ENCODE results near the gene KBTBD7.

Gene KBTBD7, protein sequence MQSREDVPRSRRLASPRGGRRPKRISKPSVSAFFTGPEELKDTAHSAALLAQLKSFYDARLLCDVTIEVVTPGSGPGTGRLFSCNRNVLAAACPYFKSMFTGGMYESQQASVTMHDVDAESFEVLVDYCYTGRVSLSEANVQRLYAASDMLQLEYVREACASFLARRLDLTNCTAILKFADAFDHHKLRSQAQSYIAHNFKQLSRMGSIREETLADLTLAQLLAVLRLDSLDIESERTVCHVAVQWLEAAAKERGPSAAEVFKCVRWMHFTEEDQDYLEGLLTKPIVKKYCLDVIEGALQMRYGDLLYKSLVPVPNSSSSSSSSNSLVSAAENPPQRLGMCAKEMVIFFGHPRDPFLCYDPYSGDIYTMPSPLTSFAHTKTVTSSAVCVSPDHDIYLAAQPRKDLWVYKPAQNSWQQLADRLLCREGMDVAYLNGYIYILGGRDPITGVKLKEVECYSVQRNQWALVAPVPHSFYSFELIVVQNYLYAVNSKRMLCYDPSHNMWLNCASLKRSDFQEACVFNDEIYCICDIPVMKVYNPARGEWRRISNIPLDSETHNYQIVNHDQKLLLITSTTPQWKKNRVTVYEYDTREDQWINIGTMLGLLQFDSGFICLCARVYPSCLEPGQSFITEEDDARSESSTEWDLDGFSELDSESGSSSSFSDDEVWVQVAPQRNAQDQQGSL

GRCh38 chr13:41193919-41194824 is at the start of gene KBTBD7:
Gene KBTBD7, minus strand, starts transcription at chr13:41194569. Its CDS starts 312 bp downstream, at chr13:41194257.
- H3K27ac ChIP-seq (ENCODE audit: low read depth, low read length) = peak within 1 kb of the TSS; percentile 48
- H3K4me1 ChIP-seq (ENCODE audit: insufficient read depth, low read length) = peaks cover 15% of the 10 kb centered on the region
- H3K9ac ChIP-seq (ENCODE audit: low read length) = no peak within 1 kb of the TSS
- H3K27me3 ChIP-seq (ENCODE audit: control insufficient read depth in 1 of 2, insufficient read depth in 2 of 2, low read length in 2 of 2) = no peaks in the 10 kb centered on the region
- H3K36me3 ChIP-seq (ENCODE audit: insufficient read depth, low read length) = no peaks in the 10 kb centered on the region
- H3K9me3 ChIP-seq (ENCODE audit: low read length) = no peaks in the 10 kb centered on the region
- H3K4me3 ChIP-seq (ENCODE audit: low read depth in 1 of 2, low read length in 2 of 2) = peak within 1 kb of the TSS; percentile 28 to 57

- H3K4me1 ChIP-seq (ENCODE audit: insufficient read depth, low read length) = no peaks in the 10 kb centered on the region
- no peak overlapping the region for H3K27ac ChIP-seq (ENCODE audit: low read depth, low read length)
- no peaks in the 10 kb centered on the region for H3K36me3 ChIP-seq (ENCODE audit: insufficient read depth, low read length)
- H3K9ac ChIP-seq (ENCODE audit: low read length) = no peak overlapping the region
- no peak overlapping the region for H3K4me3 ChIP-seq (ENCODE audit: low read depth in 1 of 2, low read length in 2 of 2)
- H3K9me3 ChIP-seq (ENCODE audit: low read length) = no peaks in the 10 kb centered on the region
- no peaks in the 10 kb centered on the region for H3K27me3 ChIP-seq (ENCODE audit: control insufficient read depth in 1 of 2, insufficient read depth in 2 of 2, low read length in 2 of 2)
Measured at GRCh38 chr13:41241626-41242025, 47.3 kb upstream of the KBTBD7 start.

- H3K9me3 ChIP-seq (ENCODE audit: low read length) = no peaks in the 10 kb centered on the region
- no peaks in the 10 kb centered on the region for H3K4me1 ChIP-seq (ENCODE audit: insufficient read depth, low read length)
- H3K4me3 ChIP-seq (ENCODE audit: low read depth in 1 of 2, low read length in 2 of 2) = no peak overlapping the region
- H3K36me3 ChIP-seq (ENCODE audit: insufficient read depth, low read length) = no peaks in the 10 kb centered on the region
- no peak overlapping the region for H3K9ac ChIP-seq (ENCODE audit: low read length)
- no peaks in the 10 kb centered on the region for H3K27me3 ChIP-seq (ENCODE audit: control insufficient read depth in 1 of 2, insufficient read depth in 2 of 2, low read length in 2 of 2)
- H3K27ac ChIP-seq (ENCODE audit: low read depth, low read length) = no peak overlapping the region
Measured at GRCh38 chr13:41236369-41236768, 42.0 kb upstream of the KBTBD7 start.

- H3K9me3 ChIP-seq (ENCODE audit: low read length) = no peaks in the 10 kb centered on the region
- H3K27me3 ChIP-seq (ENCODE audit: control insufficient read depth in 1 of 2, insufficient read depth in 2 of 2, low read length in 2 of 2) = no peaks in the 10 kb centered on the region
- no peaks in the 10 kb centered on the region for H3K4me1 ChIP-seq (ENCODE audit: insufficient read depth, low read length)
- peaks cover under 1% of the 10 kb centered on the region for H3K36me3 ChIP-seq (ENCODE audit: insufficient read depth, low read length)
- no peak overlapping the region for H3K9ac ChIP-seq (ENCODE audit: low read length)
- H3K27ac ChIP-seq (ENCODE audit: low read depth, low read length) = no peak overlapping the region
- H3K4me3 ChIP-seq (ENCODE audit: low read depth in 1 of 2, low read length in 2 of 2) = no peak overlapping the region
Measured at GRCh38 chr13:41232578-41233480, 38.5 kb upstream of the KBTBD7 start.

DNA sequence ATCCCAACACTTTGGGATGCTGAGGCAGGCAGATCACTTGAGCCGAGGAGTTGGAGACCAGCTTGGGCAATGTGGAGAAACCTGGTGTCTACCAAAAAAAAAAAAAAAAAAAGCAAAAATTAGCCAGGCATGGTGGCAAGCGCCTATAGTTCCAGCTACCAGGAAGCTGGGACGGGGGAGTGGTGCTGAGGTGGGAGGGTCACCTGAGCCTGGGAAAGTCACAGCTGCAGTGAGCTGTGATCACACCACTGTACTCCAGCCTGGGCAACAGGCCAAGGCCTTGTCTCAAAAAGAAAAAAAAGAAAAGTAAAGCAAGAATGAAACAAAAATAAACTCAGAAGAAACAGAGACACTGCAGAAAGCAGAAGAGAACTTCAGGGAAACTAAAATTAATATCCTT is 37.4 kb upstream of the KBTBD7 start:
- Histone ChIP-seq H3K27me3 (ENCODE audit: control insufficient read depth in 1 of 2, insufficient read depth in 2 of 2, low read length in 2 of 2) (no peaks in the 10 kb centered on the region), H3K4me1 (ENCODE audit: insufficient read depth, low read length) (no peaks in the 10 kb centered on the region), H3K36me3 (ENCODE audit: insufficient read depth, low read length) (peaks cover 7% of the 10 kb centered on the region), H3K9me3 (ENCODE audit: low read length) (no peaks in the 10 kb centered on the region), H3K4me3 (ENCODE audit: low read depth in 1 of 2, low read length in 2 of 2) (no peak overlapping the region), H3K27ac (ENCODE audit: low read depth, low read length) (no peak overlapping the region), H3K9ac (ENCODE audit: low read length) (no peak overlapping the region)

- H3K9ac ChIP-seq (ENCODE audit: low read length) = no peak overlapping the region
- H3K36me3 ChIP-seq (ENCODE audit: insufficient read depth, low read length) = peaks cover 7% of the 10 kb centered on the region
- H3K27ac ChIP-seq (ENCODE audit: low read depth, low read length) = no peak overlapping the region
- H3K4me3 ChIP-seq (ENCODE audit: low read depth in 1 of 2, low read length in 2 of 2) = no peak overlapping the region
- H3K9me3 ChIP-seq (ENCODE audit: low read length) = no peaks in the 10 kb centered on the region
- no peaks in the 10 kb centered on the region for H3K27me3 ChIP-seq (ENCODE audit: control insufficient read depth in 1 of 2, insufficient read depth in 2 of 2, low read length in 2 of 2)
- no peaks in the 10 kb centered on the region for H3K4me1 ChIP-seq (ENCODE audit: insufficient read depth, low read length)
Measured at GRCh38 chr13:41231025-41231677, 36.8 kb upstream of the KBTBD7 start.

DNA sequence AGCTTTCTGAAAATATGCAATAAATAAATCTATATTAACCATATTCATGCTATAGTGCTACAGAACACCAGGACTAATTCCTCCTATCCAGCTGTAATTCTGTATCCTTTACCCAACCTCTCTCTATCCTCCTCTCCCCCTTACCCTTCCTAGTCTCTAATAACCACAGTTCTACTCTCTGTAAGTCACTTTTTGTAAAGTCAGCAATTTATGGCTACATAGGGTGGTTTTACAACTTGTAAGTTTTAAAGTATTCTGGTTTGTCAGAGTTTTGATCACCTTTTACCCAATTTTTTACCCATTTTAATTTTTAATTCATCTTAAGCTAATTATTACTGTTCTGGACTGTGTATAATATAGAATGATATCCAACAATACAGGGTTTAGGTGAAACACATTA is 35.0 kb upstream of the KBTBD7 start:
- H3K9me3 ChIP-seq (ENCODE audit: low read length) = no peaks in the 10 kb centered on the region
- no peak overlapping the region for H3K4me3 ChIP-seq (ENCODE audit: low read depth in 1 of 2, low read length in 2 of 2)
- peaks cover 7% of the 10 kb centered on the region for H3K36me3 ChIP-seq (ENCODE audit: insufficient read depth, low read length)
- H3K4me1 ChIP-seq (ENCODE audit: insufficient read depth, low read length) = no peaks in the 10 kb centered on the region
- no peak overlapping the region for H3K9ac ChIP-seq (ENCODE audit: low read length)
- H3K27ac ChIP-seq (ENCODE audit: low read depth, low read length) = no peak overlapping the region
- no peaks in the 10 kb centered on the region for H3K27me3 ChIP-seq (ENCODE audit: control insufficient read depth in 1 of 2, insufficient read depth in 2 of 2, low read length in 2 of 2)

GRCh38 chr13:41224113-41225110 is 30.0 kb upstream of the KBTBD7 start:
- no peaks in the 10 kb centered on the region for H3K27me3 ChIP-seq (ENCODE audit: control insufficient read depth in 1 of 2, insufficient read depth in 2 of 2, low read length in 2 of 2)

GRCh38 chr13:41222259-41222852 is 28.0 kb upstream of the KBTBD7 start:
- Histone ChIP-seq H3K4me3 (ENCODE audit: low read depth in 1 of 2, low read length in 2 of 2) (no peak overlapping the region), H3K4me1 (ENCODE audit: insufficient read depth, low read length) (no peaks in the 10 kb centered on the region), H3K9me3 (ENCODE audit: low read length) (no peaks in the 10 kb centered on the region), H3K27me3 (ENCODE audit: control insufficient read depth in 1 of 2, insufficient read depth in 2 of 2, low read length in 2 of 2) (no peaks in the 10 kb centered on the region), H3K36me3 (ENCODE audit: insufficient read depth, low read length) (peaks cover 5% of the 10 kb centered on the region), H3K27ac (ENCODE audit: low read depth, low read length) (no peak overlapping the region), H3K9ac (ENCODE audit: low read length) (no peak overlapping the region)

More at GRCh38 chr13:41224113-41225110, 30.0 kb upstream of the KBTBD7 start:
- peaks cover 10% of the 10 kb centered on the region for H3K36me3 ChIP-seq (ENCODE audit: insufficient read depth, low read length)
- no peaks in the 10 kb centered on the region for H3K9me3 ChIP-seq (ENCODE audit: low read length)
- no peak overlapping the region for H3K4me3 ChIP-seq (ENCODE audit: low read depth in 1 of 2, low read length in 2 of 2)
- no peaks in the 10 kb centered on the region for H3K4me1 ChIP-seq (ENCODE audit: insufficient read depth, low read length)
- no peak overlapping the region for H3K27ac ChIP-seq (ENCODE audit: low read depth, low read length)
- no peak overlapping the region for H3K9ac ChIP-seq (ENCODE audit: low read length)

Data from muscle layer of colon (tissue), 2 donors.